HepG2 (cell line): ENCODE measurements around the gene MIGA2. TPM values are rescaled to one million over a fixed set of nuclear protein-coding genes. Genes with fewer than 3 reads are reported as not detected.
A peak's percentile ranks its signal among the peaks of the same experiment; 100 is the strongest.

Source experiments
- ATAC-seq: fragments of 200-7000 bp; cut with Tn5 transposase; 3 replicates; pipeline ENCODE4 v1.9.1; 2020; ENCODE audit warnings: mild to moderate bottlenecking, moderate library complexity
- BruUV-seq: library from RNA; stranded (reverse); fragments of 400-500 nt; replicated peaks from 2 replicates; lab custom pipeline; 2021; lab: Mats Ljungman, UMichigan
- CTCF ChIA-PET: fragments of 300-600 bp; formaldehyde crosslinking; extraction: SDS; loops from one replicate; lab custom pipeline; 2021; ENCODE audit warnings: low total read pairs, inconsistent platforms, low intra/inter-chr PET ratio; lab: Yijun Ruan, JAX
- POLR2A ChIA-PET: fragments of 350-600 bp; sonication (Branson Sonifier 250); formaldehyde crosslinking; loops from one replicate; lab custom pipeline; 2020; ENCODE audit warnings: antibody characterized with exemption, inconsistent platforms; lab: Yijun Ruan, JAX
- DNase-seq: peaks from one replicate; pipeline ENCODE4 v3.0.0-alpha.2; 2015; ENCODE audit warnings: low spot score
- FAIRE-seq: peaks from 3 replicates; lab custom pipeline; 2011; peaks lifted over from hg19 to GRCh38; lab: Jason Lieb, UNC
- H2AFZ ChIP-seq: one replicate; pipeline ENCODE4 v1.6.1; 2011; ENCODE audit warnings: low read length, inconsistent platforms
- H3K27ac ChIP-seq: fragments of 300-600 bp; 3 replicates; pipeline ENCODE4 v1.8.0; 2011; ENCODE audit warnings: mixed run types, mild to moderate bottlenecking, mixed read lengths, low read length, inconsistent platforms; ENCODE audit not compliant: insufficient read depth; ENCODE audit errors: extremely low read length
- H3K27me3 ChIP-seq, 2 experiments: fragments of 200-600 bp in 1 of 2; 2 replicates in 1 of 2; 3 replicates in 1 of 2; pipeline versions ENCODE4 v1.6.0 to v1.8.0; 2011; ENCODE audit warnings: low read length in 2 of 2, mild to moderate bottlenecking in 2 of 2, moderate library complexity in 2 of 2, inconsistent platforms in 1 of 2; ENCODE audit not compliant: insufficient read depth in 2 of 2, control insufficient read depth in 1 of 2
- H3K36me3 ChIP-seq, 2 experiments: fragments of 200-600 bp in 1 of 2; replicated peaks in 1 of 2; 2 replicates in 1 of 2; 3 replicates in 1 of 2; pipeline versions ENCODE4 v1.5.1 to v1.8.0; 2011; ENCODE audit warnings: low read length in 2 of 2, inconsistent platforms in 1 of 2; ENCODE audit not compliant: insufficient read depth in 2 of 2, control insufficient read depth in 1 of 2
- H3K4me1 ChIP-seq: 2 replicates; pipeline ENCODE4 v1.5.1; 2012; ENCODE audit warnings: low read length, inconsistent platforms; ENCODE audit not compliant: insufficient read depth
- H3K4me2 ChIP-seq: 2 replicates; pipeline ENCODE4 v1.6.0; 2011; ENCODE audit warnings: low read depth, low read length, inconsistent platforms
- H3K4me3 ChIP-seq, 3 experiments: fragments of 200-600 bp in 1 of 3; sonication (generic), shearing (Covaris generic) in 1 of 3; replicated peaks in 1 of 3; 2 replicates each; pipeline ENCODE4 v1.5.1; 2011 to 2016; ENCODE audit warnings: low read length in 3 of 3, inconsistent platforms in 2 of 3, low read depth in 2 of 3, mild to moderate bottlenecking in 2 of 3, control low read depth in 1 of 3, mixed read lengths in 1 of 3; ENCODE audit not compliant: insufficient read depth in 1 of 3
- H3K79me2 ChIP-seq: one replicate; pipeline ENCODE4 v1.6.1; 2011; ENCODE audit warnings: low read length, inconsistent platforms; ENCODE audit not compliant: insufficient read depth
- H3K9ac ChIP-seq: 2 replicates; pipeline ENCODE4 v1.6.0; 2011; ENCODE audit warnings: mild to moderate bottlenecking, low read depth, low read length, inconsistent platforms; ENCODE audit not compliant: insufficient read depth
- H3K9me3 ChIP-seq: 2 replicates; pipeline ENCODE4 v1.5.1; 2012; ENCODE audit warnings: mild to moderate bottlenecking, low read length
- H4K20me1 ChIP-seq: 2 replicates; pipeline ENCODE4 v1.6.0; 2011; ENCODE audit warnings: inconsistent platforms, mild to moderate bottlenecking, low read length, moderate library complexity; ENCODE audit not compliant: insufficient read depth
- ARID2 ChIP-seq: sonication (generic); formaldehyde crosslinking; IDR thresholded peaks from 2 replicates; pipeline ENCODE4 v1.8.1; 2022; ENCODE audit warnings: mild to moderate bottlenecking, missing genetic modification reagents, borderline replicate concordance
- DNMT1 ChIP-seq: sonication (generic); formaldehyde crosslinking; IDR thresholded peaks from 2 replicates; pipeline ENCODE4 v1.5.1; 2020; ENCODE audit warnings: mild to moderate bottlenecking, missing genetic modification reagents
- FOSL2 ChIP-seq: sonication (generic); formaldehyde crosslinking; IDR thresholded peaks from 2 replicates; pipeline ENCODE4 v1.4.0; 2020; ENCODE audit warnings: missing genetic modification reagents
- HMG20B ChIP-seq: conservative IDR thresholded peaks from 2 replicates; pipeline ENCODE4 v1.6.1; 2016; ENCODE audit warnings: missing genetic modification reagents, missing compliant biosample characterization
- NFKB2 ChIP-seq: sonication (generic); formaldehyde crosslinking; IDR thresholded peaks from 2 replicates; pipeline ENCODE4 v1.4.0; 2020; ENCODE audit warnings: missing genetic modification reagents, borderline replicate concordance
- PTBP1 ChIP-seq: fragments of 200-400 bp; formaldehyde crosslinking; IDR thresholded peaks from 2 replicates; pipeline ENCODE4 v1.6.1; 2018; ENCODE audit warnings: low read length, low read depth; ENCODE audit not compliant: poor library complexity, severe bottlenecking
- REST ChIP-seq, 2 experiments: IDR thresholded peaks; 2 replicates each; pipeline ENCODE4 v1.6.1; 2011 to 2012; ENCODE audit warnings: low read length in 2 of 2, borderline replicate concordance in 1 of 2, low read depth in 1 of 2, mild to moderate bottlenecking in 1 of 2, moderate library complexity in 1 of 2
- SNRNP70 ChIP-seq: fragments of 200-400 bp; formaldehyde crosslinking; IDR thresholded peaks from 2 replicates; pipeline ENCODE4 v1.6.1; 2017; ENCODE audit warnings: mild to moderate bottlenecking, low read depth, low read length, moderate library complexity
- SOX13 ChIP-seq, 3 experiments: fragments of 450-650 bp in 1 of 3; sonication (generic) in 1 of 3; formaldehyde crosslinking in 1 of 3; IDR thresholded peaks in 2 of 3; conservative IDR thresholded peaks in 1 of 3; 2 replicates each; pipeline versions ENCODE4 v1.5.0 to v1.6.1; 2016 to 2020; ENCODE audit warnings: antibody characterized with exemption in 1 of 3, mild to moderate bottlenecking in 1 of 3, missing compliant biosample characterization in 1 of 3, missing genetic modification reagents in 1 of 3, moderate library complexity in 1 of 3
- SP1 ChIP-seq, 2 experiments: fragments of 450-650 bp in 1 of 2; sonication (generic) in 1 of 2; formaldehyde crosslinking in 1 of 2; IDR thresholded peaks; 2 replicates each; pipeline versions ENCODE4 v1.4.0 to v1.6.1; 2016 to 2020; ENCODE audit warnings: missing genetic modification reagents in 1 of 2
- SP140L ChIP-seq: sonication (generic); formaldehyde crosslinking; IDR thresholded peaks from 2 replicates; pipeline ENCODE4 v1.4.0; 2020; ENCODE audit warnings: missing genetic modification reagents, borderline replicate concordance
- SRSF4 ChIP-seq: fragments of 200-400 bp; formaldehyde crosslinking; IDR thresholded peaks from one replicate; pipeline ENCODE4 v1.6.1; 2018; ENCODE audit warnings: mild to moderate bottlenecking, low read depth, low read length, moderate library complexity; ENCODE audit not compliant: poor library complexity, severe bottlenecking
- SRY ChIP-seq: sonication (generic); formaldehyde crosslinking; IDR thresholded peaks from 2 replicates; pipeline ENCODE4 v1.8.0; 2022; ENCODE audit warnings: mild to moderate bottlenecking, missing genetic modification reagents
- THYN1 ChIP-seq: sonication (generic); formaldehyde crosslinking; IDR thresholded peaks from 2 replicates; pipeline ENCODE4 v1.8.1; 2023; ENCODE audit warnings: low read depth, mild to moderate bottlenecking, moderate library complexity, missing genetic modification reagents, borderline replicate concordance
- ZBTB43 ChIP-seq: sonication (generic); formaldehyde crosslinking; conservative IDR thresholded peaks from 2 replicates; pipeline ENCODE4 v1.4.0; 2020; ENCODE audit warnings: missing genetic modification reagents
- ZNF124 ChIP-seq: sonication (generic); formaldehyde crosslinking; IDR thresholded peaks from 2 replicates; pipeline ENCODE4 v1.4.0; 2020; ENCODE audit warnings: missing genetic modification reagents
- ZNF205 ChIP-seq: IDR thresholded peaks from 2 replicates; pipeline ENCODE4 v1.6.1; 2018; ENCODE audit warnings: missing biosample characterization, missing genetic modification reagents
- ZNF674 ChIP-seq: sonication (generic); formaldehyde crosslinking; IDR thresholded peaks from 2 replicates; pipeline ENCODE4 v1.5.0; 2020; ENCODE audit warnings: low read depth, mild to moderate bottlenecking, missing genetic modification reagents
- ZNF891 ChIP-seq: sonication (generic); formaldehyde crosslinking; IDR thresholded peaks from 2 replicates; pipeline ENCODE4 v1.5.0; 2020; ENCODE audit warnings: mild to moderate bottlenecking, missing genetic modification reagents
- WGBS: methylation state at CpG from one replicate; pipeline ENCODE4 v1.1.6; 2017; ENCODE audit warnings: low lambda C conversion rate; 5-methylcytosine and 5-hydroxymethylcytosine counted together
- in situ Hi-C: cut with HindIII; loops from 2 replicates; pipeline ENCODE4 v1.10.0; 2017; ENCODE audit warnings: low pct_unique_long_range_greater_than_20kb; ENCODE audit not compliant: extremely low pct_ligation_motif_present
- intact Hi-C: fragments of 100-400 bp; cut with micrococcal nuclease; formaldehyde crosslinking; loops from one replicate; pipeline ENCODE4 v1.10.0; 2022; ENCODE audit not compliant: unreplicated experiment
- polyA plus RNA-seq, 8 experiments: library from polyadenylated mRNA; depleted of rRNA in 3 of 8; stranded (reverse) in 7 of 8; unstranded in 1 of 8; fragments of >200 nt; fragmentation: Illumina TruSeq in 4 of 8; extraction: Trizol in 4 of 8; gene quantifications; 2 replicates each; pipeline versions ENCODE4 v1.2.1 to v1.2.3, GENCODE V29; 2011 to 2016; ENCODE audit warnings: low read depth in 4 of 8, missing spikeins in 1 of 8, mixed read lengths in 1 of 8; ENCODE audit not compliant: insufficient read depth in 1 of 8
- total RNA-seq, 5 experiments: library from RNA; depleted of rRNA; stranded (reverse); fragments of >200 nt; fragmentation: Illumina TruSeq; extraction: Trizol; gene quantifications; 2 replicates each; pipeline ENCODE4 v1.2.3, GENCODE V29; 2016; ENCODE audit warnings: low read depth in 1 of 5

Gene MIGA2
- total and polyA plus RNA-seq, 2 of the 13 experiments (the other 11 are each of a cell fraction or from before 2014, with no cell fraction given), result 10.8 to 17.1 TPM

GRCh38 chr9:129063061-129063460, 26.6 kb downstream of the MIGA2 start (continued):
- TF ChIP-seq REST (IDR thresholded peaks at IDR 0.05; ENCODE audit: borderline replicate concordance in 1 of 2, low read depth in 1 of 2, low read length in 2 of 2) (no peak), ZNF674 (no peak), ARID2 (CRISPR knock-in tag) (no peak), HMG20B (CRISPR knock-in tag) (no peak), SNRNP70 (no peak)
- TF ChIP-seq, all 625 proteins: peak for 0

GRCh38 chr9:129064499-129064908, 28.1 kb downstream of the MIGA2 start:
- peak overlapping the region; percentile 66 for H3K27ac ChIP-seq
- no TSS peak for BruUV-seq
- POLR2A ChIA-PET, result interaction anchor here (0.7 to 1.6 kb wide), 6 partner anchors 12 to 47 kb away, joined by 3 to 17 read pairs (median 4); partner anchors contain the start of genes DOLPP1, MIGA2, PTPA and SH3GLB2
- H3K4me2 ChIP-seq, result peak overlapping the region; percentile 15; the same call in 1 of the 2 replicates
- 0 out of 2 replicates have a peak overlapping the region, but pooled peaks have one; percentile 17 for H3K9ac ChIP-seq
- H3K9me3 ChIP-seq, result no peaks in the 10 kb centered on the region
- no peaks in the 10 kb centered on the region for H4K20me1 ChIP-seq
- H3K4me3 ChIP-seq, result no peak overlapping the region
- H3K4me1 ChIP-seq, result peaks cover 26% of the 10 kb centered on the region
- 11% methylated on average over 8 of the region's 8 CpGs for WGBS
- ATAC-seq, result peak; percentile 94
- no peaks in the 10 kb centered on the region for H3K79me2 ChIP-seq
- CTCF ChIA-PET, result no interaction called here
- intact Hi-C loops, result no loop called here
- peak; percentile 98 for FAIRE-seq
- in situ Hi-C loops, result no loop called here
- peaks cover 3 to 19% of the 10 kb centered on the region in 2 experiments; a peak in 3 of 5 replicates for H3K36me3 ChIP-seq
- DNase-seq, result peak; percentile 95
- no peaks in the 10 kb centered on the region for H3K27me3 ChIP-seq
- no peak overlapping the region for H2AFZ ChIP-seq
- TF ChIP-seq ZNF205 (CRISPR knock-in tag) (peak; percentile 42; the same call in 1 of the 2 replicates), ZNF124 (CRISPR knock-in tag) (no peak; the same call in 1 of the 2 replicates), SP1 (IDR thresholded peaks at IDR 0.05) (no peak), SP1 (CRISPR knock-in tag; IDR thresholded peaks at IDR 0.05) (no peak), FOSL2 (CRISPR knock-in tag) (no peak), DNMT1 (CRISPR knock-in tag) (no peak), PTBP1 (no peak), SP140L (no peak), SRSF4 (no peak), ZBTB43 (peak; percentile 52; the same call in 1 of the 2 replicates), THYN1 (CRISPR knock-in tag) (no peak), SOX13 (IDR thresholded peaks at IDR 0.05) (no peak), SOX13 (CRISPR knock-in tag; conservative IDR thresholded peaks at IDR 0.05 in 1 of 2, IDR thresholded peaks at IDR 0.05 in 1 of 2) (no peak; a peak in 1 of 4 replicates), ZNF891 (CRISPR knock-in tag) (no peak), SRY (no peak), NFKB2 (CRISPR knock-in tag) (0 out of 2 replicates have a peak, but pooled peaks have one; percentile 26)
